SK-N-SH treated with all-trans-retinoic acid at 6 μM for 48 hours (cell line): Measurements from ENCODE around the gene CYBC1.

Source experiments
- BACH2 ChIP-seq: fragments of 250-450 bp; sonication (Bioruptor Pico); IDR thresholded peaks from 2 replicates; pipeline ENCODE4 v1.9.0; 2021; ENCODE audit warnings: mild to moderate bottlenecking, borderline replicate concordance
- SNAI2 ChIP-seq: fragments of 250-450 bp; sonication (Bioruptor Pico); IDR thresholded peaks from 2 replicates; pipeline ENCODE4 v1.5.0; 2020; ENCODE audit warnings: mild to moderate bottlenecking, moderate library complexity
- TF ChIP-seq, protein P1 (sequence below): fragments of 250-450 bp; sonication (Bioruptor Pico); IDR thresholded peaks from 2 replicates; pipeline ENCODE4 v1.8.0; 2020; ENCODE audit warnings: mild to moderate bottlenecking, moderate library complexity, borderline replicate concordance

DNA sequence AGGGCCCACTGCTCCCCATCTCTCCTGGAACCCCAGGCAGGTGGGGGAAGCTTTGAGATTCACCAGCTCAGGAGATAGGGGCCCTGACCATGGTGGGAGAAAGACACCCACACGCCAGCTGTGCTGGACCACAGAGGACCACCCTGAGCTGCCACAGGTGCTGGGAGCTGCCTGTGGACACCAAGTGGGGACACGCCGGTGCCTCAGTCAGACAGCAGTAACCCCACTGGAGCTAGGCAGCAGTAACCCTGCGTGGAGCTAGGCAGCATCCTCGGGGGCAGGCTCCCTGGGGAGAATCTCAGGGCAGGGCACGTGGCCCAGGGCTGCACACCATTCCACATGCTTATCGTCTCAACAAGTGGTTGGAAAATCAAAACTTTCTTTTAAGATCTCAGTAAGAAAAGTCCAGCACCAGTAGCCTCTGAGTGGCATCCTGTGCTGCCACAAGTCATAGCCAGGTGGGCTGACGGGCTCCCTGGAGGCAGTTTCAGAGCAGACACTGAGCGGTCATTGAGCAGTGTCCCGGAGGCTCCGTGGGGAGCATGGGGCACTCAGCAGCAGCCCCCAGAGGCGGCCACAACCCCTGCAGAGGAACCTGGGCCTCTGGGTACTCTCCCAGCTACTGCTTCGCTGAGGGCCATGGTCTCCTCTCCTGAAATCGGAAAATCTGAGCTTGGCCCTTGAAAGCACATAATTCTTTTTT is 40.4 kb downstream of the CYBC1 start:
- no peak for TF ChIP-seq BACH2
- TF ChIP-seq, protein P1, sequence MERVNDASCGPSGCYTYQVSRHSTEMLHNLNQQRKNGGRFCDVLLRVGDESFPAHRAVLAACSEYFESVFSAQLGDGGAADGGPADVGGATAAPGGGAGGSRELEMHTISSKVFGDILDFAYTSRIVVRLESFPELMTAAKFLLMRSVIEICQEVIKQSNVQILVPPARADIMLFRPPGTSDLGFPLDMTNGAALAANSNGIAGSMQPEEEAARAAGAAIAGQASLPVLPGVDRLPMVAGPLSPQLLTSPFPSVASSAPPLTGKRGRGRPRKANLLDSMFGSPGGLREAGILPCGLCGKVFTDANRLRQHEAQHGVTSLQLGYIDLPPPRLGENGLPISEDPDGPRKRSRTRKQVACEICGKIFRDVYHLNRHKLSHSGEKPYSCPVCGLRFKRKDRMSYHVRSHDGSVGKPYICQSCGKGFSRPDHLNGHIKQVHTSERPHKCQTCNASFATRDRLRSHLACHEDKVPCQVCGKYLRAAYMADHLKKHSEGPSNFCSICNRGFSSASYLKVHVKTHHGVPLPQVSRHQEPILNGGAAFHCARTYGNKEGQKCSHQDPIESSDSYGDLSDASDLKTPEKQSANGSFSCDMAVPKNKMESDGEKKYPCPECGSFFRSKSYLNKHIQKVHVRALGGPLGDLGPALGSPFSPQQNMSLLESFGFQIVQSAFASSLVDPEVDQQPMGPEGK (CRISPR knock-in tag) = no peak
- no peak for TF ChIP-seq SNAI2 (CRISPR knock-in tag)
